ENCODE data around the gene GPI.

Gene GPI

GRCh38 chr19:34404109-34404909 is 39.3 kb downstream of the GPI start, which contains the start of gene PDCD2L:
PDCD2L (plus strand) TSS chr19:34404399; CDS start chr19:34404431, 32 bp downstream.
- peak; percentile 39 for DNase-seq (ENCODE audit: low read depth, low spot score)

- no peak for DNase-seq (ENCODE audit: low read depth, low spot score)
Measured at GRCh38 chr19:34405892-34406660, 41.1 kb downstream of the GPI start.

GRCh38 chr19:34408411-34408810 is 43.4 kb downstream of the GPI start:
- no peak for DNase-seq (ENCODE audit: low read depth, low spot score)

- no peak for DNase-seq (ENCODE audit: low read depth, low spot score)
Measured at GRCh38 chr19:34409189-34410164, 44.5 kb downstream of the GPI start.

- no peak for DNase-seq (ENCODE audit: low read depth, low spot score)
Measured at GRCh38 chr19:34411216-34411615, 46.2 kb downstream of the GPI start.

GRCh38 chr19:34416021-34416545 is 51.1 kb downstream of the GPI start:
- no peak for DNase-seq (ENCODE audit: low read depth, low spot score)

- DNase-seq (ENCODE audit: low read depth, low spot score): no peak
Measured at GRCh38 chr19:34418300-34418699, 53.3 kb downstream of the GPI start.

GRCh38 chr19:34426096-34426661 is 61.2 kb downstream of the GPI start:
- DNase-seq (ENCODE audit: low read depth, low spot score): no peak

- no peak for DNase-seq (ENCODE audit: low read depth, low spot score)
Measured at GRCh38 chr19:34428549-34429285, 63.7 kb downstream of the GPI start.

GRCh38 chr19:34429553-34429952 is 64.6 kb downstream of the GPI start:
- DNase-seq (ENCODE audit: low read depth, low spot score): no peak

- no peak for DNase-seq (ENCODE audit: low read depth, low spot score)
Measured at GRCh38 chr19:34430738-34431625, 66.0 kb downstream of the GPI start.

- no peak for DNase-seq (ENCODE audit: low read depth, low spot score)
Measured at GRCh38 chr19:34431681-34432402, 66.8 kb downstream of the GPI start.

- peak; percentile 79 for DNase-seq (ENCODE audit: low read depth, low spot score)
Measured at GRCh38 chr19:34432797-34433196, 67.8 kb downstream of the GPI start.

- DNase-seq (ENCODE audit: low read depth, low spot score): no peak
Measured at GRCh38 chr19:34436716-34437115, 71.7 kb downstream of the GPI start.

- DNase-seq (ENCODE audit: low read depth, low spot score): no peak
Measured at GRCh38 chr19:34448191-34448590, 83.2 kb downstream of the GPI start.

Measured in brain pericyte (primary cell).